Central memory CD4-positive, alpha-beta T cell (primary cell): ENCODE results near the gene SUMF1.

Source experiments
- DNase-seq: peaks from one replicate; pipeline ENCODE4 v3.0.0; 2022

The SUMF1 gene

DNA sequence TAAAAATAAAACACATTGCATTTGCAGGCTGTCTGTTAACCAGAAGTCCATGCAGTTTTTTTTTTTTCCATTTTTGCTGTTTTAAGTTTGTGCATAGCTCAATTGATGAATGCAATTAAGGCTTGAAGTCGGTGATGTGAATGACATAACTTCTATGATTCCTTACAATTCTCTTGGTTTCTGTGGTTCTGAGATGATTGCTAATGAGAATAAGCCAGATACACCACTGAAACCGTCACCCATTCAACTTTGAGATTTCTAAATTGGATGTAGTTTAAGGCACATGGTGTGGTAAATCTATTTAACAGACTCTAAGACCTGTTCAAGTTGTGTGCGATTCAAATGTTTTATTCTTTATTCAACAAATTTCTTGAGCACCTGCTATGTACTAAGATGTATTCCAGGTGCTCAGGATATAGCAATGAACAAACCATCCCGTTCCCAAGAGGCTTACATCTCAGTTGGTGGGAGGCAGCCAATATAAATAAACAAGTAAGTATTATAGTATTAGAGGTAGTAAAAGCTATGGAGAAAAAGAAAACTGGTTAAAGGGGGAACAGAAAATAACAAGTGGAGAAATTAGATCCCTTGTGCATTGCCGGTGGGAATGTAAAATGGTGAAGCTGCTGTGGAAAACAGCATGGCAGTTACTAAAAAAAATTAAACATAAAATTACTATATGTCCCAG, 30.1 kb upstream of the SUMF1 start:
- no peak for DNase-seq

GRCh38 chr3:4496087-4496452, 29.0 kb upstream of the SUMF1 start:
- no peak for DNase-seq

- DNase-seq, result no peak
Measured at GRCh38 chr3:4495294-4496086, 28.4 kb upstream of the SUMF1 start.

GRCh38 chr3:4494895-4495264, 27.8 kb upstream of the SUMF1 start:
- no peak for DNase-seq

GRCh38 chr3:4493941-4494894, 27.1 kb upstream of the SUMF1 start:
- peak; percentile 25 for DNase-seq

GRCh38 chr3:4493014-4493940, 26.2 kb upstream of the SUMF1 start, which contains the start of gene ITPR1:
Gene ITPR1 (plus strand): TSS chr3:4493348. CDS start chr3:4516492, 23,144 bp downstream.
- DNase-seq, result peak; percentile 98

GRCh38 chr3:4492208-4493013, 25.3 kb upstream of the SUMF1 start:
- peak; percentile 58 for DNase-seq

DNA sequence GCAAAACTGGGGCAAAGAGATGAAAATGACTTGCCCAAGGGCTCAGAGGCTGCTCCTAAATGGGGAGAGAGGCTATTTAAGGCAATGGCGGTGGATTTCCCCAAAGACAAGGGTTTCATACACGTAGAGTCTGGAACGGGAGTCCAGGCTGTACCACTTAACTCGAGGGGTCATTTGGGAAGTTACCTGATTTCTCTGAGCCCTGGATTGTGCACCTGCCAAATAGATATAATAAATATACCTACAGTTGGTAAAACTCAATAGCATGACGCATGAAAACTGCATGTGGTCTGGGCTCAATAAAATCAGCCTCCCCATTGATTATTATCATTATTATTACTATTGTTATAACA, 24.8 kb upstream of the SUMF1 start:
- DNase-seq, result no peak

DNA sequence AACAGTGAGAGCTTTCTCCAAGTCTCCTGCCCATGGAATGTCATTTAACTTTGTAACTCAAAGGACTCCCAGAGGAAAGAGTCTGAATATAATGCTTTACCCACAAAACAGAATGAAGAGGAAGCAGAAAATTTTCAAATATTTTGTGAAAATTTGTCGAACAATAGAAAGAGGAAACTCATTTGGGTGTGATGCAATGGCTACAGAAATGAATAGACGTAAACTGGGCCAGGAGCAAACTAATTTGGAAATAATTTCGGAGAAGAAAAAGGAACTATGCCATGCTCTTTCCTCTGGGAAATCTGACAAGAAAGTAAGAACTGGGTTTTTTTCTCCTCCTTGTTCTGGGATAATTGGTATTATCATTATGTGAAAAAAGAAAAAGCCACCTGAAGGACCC, 11.2 kb upstream of the SUMF1 start:
- DNase-seq, result no peak

DNA sequence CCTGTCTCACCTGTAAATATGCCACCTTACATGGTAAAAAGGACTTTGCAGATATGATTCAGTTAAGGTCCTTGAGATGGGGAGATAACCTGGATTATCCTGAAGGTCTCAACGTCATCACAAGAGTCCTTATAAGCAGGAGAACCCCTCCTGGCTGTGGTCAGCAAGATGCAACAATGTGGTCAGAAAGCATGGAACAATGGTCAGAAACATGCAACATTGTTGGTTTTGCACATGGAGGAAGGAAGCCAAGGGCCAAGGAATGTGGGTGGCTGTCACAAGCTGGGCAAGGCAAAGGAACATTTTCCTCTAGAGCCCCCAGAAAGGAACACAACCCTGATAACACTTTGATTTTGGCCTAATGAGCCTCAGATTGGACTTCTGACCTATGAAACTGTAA, 9.4 kb upstream of the SUMF1 start:
- DNase-seq, result no peak

- DNase-seq, result no peak
Measured at GRCh38 chr3:4475804-4476203, 8.7 kb upstream of the SUMF1 start.

GRCh38 chr3:4474683-4475490, 7.8 kb upstream of the SUMF1 start:
- DNase-seq, result no peak

GRCh38 chr3:4472766-4473165, 5.7 kb upstream of the SUMF1 start:
- DNase-seq, result no peak

DNA sequence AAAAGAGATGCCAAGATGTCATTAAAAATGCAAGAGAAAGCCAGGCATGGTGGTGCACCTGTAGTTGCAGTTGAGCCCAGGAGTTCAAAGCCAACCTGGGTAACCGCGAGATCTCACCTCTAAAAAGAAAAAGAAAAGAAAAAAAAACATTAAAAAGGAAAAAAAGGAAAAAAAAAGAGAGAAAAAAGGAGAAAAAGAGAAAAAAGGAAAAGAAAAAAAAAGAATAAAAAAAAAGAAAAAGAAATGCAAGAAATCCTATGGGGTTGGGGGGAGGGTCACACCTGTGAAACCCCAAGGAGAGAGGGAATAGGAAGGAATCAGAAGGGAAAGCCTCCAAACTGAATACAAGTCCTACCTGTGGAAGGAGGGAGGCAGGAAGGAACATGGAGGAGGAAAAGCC, 5.2 kb upstream of the SUMF1 start:
- DNase-seq, result no peak

DNA sequence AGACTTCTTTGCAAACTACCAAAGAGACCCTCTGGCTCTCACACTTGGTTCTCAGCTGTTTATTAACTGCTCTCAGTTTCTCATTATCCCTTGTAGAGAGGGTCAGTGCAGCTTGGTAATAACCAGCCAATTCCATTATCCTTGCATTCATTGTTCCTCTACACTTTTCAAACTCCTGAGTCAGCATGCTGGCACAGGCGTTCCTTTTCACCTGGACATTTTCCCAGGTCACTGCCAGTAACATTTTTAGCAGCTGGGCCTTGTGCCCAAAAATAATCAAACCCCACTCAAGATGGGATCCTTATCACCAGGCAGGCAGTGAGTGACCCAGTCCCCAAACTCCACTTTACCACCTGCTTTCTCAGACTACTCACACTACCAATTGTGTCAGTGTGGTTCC, 4.8 kb upstream of the SUMF1 start:
- DNase-seq, result no peak

DNA sequence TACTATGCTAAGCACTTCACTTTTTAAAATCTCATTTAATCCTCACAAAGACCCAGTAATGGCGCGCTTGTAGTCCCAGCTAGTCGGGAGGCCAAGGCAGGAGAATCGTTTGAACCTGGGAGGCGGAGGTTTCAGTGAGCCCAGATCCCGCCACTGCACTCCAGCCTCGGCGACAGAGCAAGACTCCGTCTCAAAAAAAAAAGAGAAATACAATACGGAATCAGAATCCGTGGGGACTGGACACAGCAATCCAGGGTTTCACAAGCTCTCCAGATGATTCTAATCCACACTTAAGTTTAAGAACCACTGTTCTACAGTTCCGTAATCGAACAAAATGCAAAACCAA, 426 bp upstream of the SUMF1 start:
- no peak for DNase-seq

GRCh38 chr3:4464576-4464975, 2.5 kb downstream of the SUMF1 start:
- DNase-seq, result no peak

DNA sequence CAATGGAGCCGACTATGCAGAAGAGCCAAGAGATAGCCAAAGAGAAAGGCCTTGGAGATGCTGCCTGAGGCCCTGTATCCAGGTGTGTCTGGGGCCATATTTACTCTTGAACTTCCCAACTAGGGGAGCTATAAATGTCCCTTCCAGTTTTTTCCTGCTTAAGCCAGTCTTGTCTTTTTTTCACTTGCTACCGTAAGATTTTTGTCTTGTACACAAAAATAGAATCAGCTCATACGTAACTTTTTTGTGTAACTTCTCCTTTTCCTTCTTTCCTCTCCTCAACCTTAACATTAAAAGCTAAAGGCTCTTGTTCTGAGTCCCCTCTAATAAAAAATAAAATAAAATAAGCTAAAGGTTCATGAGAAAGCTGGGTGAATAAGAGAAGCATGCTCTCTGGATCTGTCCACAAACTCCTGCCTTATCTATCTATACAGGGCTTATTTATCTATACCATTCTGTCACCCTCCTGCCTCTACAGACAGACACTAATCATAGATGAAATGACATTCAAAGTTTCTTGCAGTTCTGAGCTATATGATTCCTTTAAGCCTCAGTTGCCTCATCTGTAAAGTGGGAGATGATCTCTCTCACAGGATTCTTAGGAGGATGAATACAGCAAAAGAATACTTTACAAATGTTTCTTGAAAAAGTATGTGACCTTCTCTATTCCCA, 4.6 kb downstream of the SUMF1 start:
- no peak for DNase-seq

GRCh38 chr3:4461468-4462090, 5.5 kb downstream of the SUMF1 start:
- DNase-seq, result no peak

- DNase-seq, result no peak
Measured at GRCh38 chr3:4460334-4460733, 6.7 kb downstream of the SUMF1 start.
